ENCODE measurements around the gene TXLNG.

Gene TXLNG

GRCh38 chrX:16842684-16843083, 56.4 kb downstream of the TXLNG start:
- Histone ChIP-seq H3K36me3 (replicated peaks) (peaks cover 29% of the 10 kb centered on the region), H3K4me3 (ENCODE audit: low read depth, low read length) (no peak overlapping the region), H3K27ac (no peak overlapping the region), H3K27me3 (replicated peaks) (no peaks in the 10 kb centered on the region)
- DNase-seq = no peak
- in situ Hi-C loops (cut with HindIII; ENCODE audit: low pct_ligation_motif_present, low sequenced_read_pairs) = no loop called here
- no peak for TF ChIP-seq CTCF (IDR thresholded peaks at IDR 0.05; ENCODE audit: low read depth, low read length, missing control alignments)

DNA sequence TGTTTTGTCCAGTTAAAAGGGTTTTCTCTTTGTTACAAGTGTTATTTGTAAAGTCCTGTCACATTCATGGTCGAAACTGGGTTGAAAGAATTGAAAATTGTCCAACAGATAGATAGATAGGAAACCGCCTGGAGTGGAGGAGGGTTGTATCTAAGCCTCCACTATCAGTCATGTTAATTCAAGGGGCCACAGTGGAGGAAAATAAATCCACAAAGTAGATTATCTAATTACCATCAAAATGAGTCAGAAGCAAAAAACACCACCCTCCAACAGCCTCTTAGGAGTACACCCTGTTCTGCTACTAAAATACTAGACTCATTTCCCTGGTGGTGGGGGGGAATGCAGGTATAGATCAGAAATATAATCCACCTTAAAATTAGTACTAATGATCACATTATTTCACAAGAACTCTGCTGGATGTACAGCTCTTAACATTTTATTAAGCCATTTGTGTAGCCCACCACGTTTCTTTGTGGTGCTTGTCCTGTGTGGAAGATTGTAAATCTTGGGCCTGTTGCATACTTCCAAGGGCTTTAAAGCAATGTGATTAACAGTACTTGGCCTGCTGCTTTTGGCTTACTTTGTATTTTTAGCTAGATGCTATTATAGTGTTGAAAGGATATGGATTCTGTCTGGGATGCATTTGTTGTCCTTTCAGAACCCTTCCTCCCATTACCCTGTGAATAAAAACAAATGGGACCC, 57.1 kb downstream of the TXLNG start:
- in situ Hi-C loops (cut with HindIII; ENCODE audit: low pct_ligation_motif_present, low sequenced_read_pairs) = no loop called here
- H3K27ac ChIP-seq = no peak overlapping the region
- peaks cover 29% of the 10 kb centered on the region for H3K36me3 ChIP-seq (replicated peaks)

GRCh38 chrX:16845686-16846085, 59.4 kb downstream of the TXLNG start:
- Histone ChIP-seq H3K4me3 (ENCODE audit: low read depth, low read length) (no peak overlapping the region), H3K27me3 (replicated peaks) (no peaks in the 10 kb centered on the region), H3K27ac (no peak overlapping the region), H3K36me3 (replicated peaks) (peaks cover 23% of the 10 kb centered on the region)
- in situ Hi-C loops (cut with HindIII; ENCODE audit: low pct_ligation_motif_present, low sequenced_read_pairs) = no loop called here
- TF ChIP-seq CTCF (IDR thresholded peaks at IDR 0.05; ENCODE audit: low read depth, low read length, missing control alignments) = no peak
- DNase-seq = no peak

More for the DNA sequence above, 57.1 kb downstream of the TXLNG start:
- DNase-seq = no peak
- Histone ChIP-seq H3K27me3 (replicated peaks) (no peaks in the 10 kb centered on the region), H3K4me3 (ENCODE audit: low read depth, low read length) (no peak overlapping the region)
- no peak for TF ChIP-seq CTCF (IDR thresholded peaks at IDR 0.05; ENCODE audit: low read depth, low read length, missing control alignments)

DNA sequence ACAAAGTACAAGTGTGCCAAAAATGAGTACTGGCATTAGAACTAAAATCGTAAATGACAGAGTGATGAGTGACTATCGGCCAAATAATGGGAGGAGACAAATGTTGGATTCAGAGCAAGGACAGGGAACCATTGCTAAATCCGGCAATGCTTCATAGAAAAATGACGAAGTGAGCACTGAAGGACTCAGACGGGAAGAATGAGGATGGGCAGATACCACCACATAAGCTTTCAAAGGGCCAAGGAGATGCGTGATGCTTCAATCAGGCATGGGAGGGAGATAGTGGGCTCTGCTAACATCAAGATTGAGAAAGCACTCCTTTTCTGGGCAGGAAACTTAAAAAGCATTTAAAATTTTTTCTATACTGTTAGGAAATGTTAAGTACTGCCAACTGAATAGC, 62.3 kb downstream of the TXLNG start:
- Histone ChIP-seq H3K36me3 (replicated peaks) (peaks cover 14% of the 10 kb centered on the region), H3K27ac (no peak overlapping the region), H3K27me3 (replicated peaks) (no peaks in the 10 kb centered on the region), H3K4me3 (ENCODE audit: low read depth, low read length) (no peak overlapping the region)
- no peak for DNase-seq
- in situ Hi-C loops (cut with HindIII; ENCODE audit: low pct_ligation_motif_present, low sequenced_read_pairs) = no loop called here
- TF ChIP-seq CTCF (IDR thresholded peaks at IDR 0.05; ENCODE audit: low read depth, low read length, missing control alignments) = no peak

DNA sequence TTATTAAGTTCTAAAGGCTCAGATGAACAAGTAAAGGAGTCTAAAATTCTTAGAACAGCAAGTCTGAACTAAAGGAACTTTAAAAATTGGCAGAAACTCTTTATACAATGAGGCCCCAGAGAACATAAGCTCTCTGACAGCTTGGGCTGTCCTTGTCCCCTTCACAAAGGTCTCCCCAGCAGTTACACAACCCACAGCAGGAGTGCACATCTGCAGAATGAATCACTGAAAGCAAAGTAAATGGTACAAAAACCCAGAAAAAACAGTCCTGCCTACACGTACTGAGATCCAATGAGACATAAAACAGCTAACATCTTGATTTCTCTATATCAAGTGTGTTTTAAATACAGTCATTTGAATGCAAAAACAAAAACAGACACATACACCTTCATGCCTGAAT, 65.2 kb downstream of the TXLNG start:
- no peak overlapping the region for H3K4me3 ChIP-seq (ENCODE audit: low read depth, low read length)
- no peak for TF ChIP-seq CTCF (IDR thresholded peaks at IDR 0.05; ENCODE audit: low read depth, low read length, missing control alignments)

GRCh38 chrX:16851827-16852226, 65.6 kb downstream of the TXLNG start:
- Histone ChIP-seq H3K27ac (no peak overlapping the region), H3K4me3 (ENCODE audit: low read depth, low read length) (no peak overlapping the region), H3K27me3 (replicated peaks) (no peaks in the 10 kb centered on the region), H3K36me3 (replicated peaks) (peaks cover under 1% of the 10 kb centered on the region)
- no peak for TF ChIP-seq CTCF (IDR thresholded peaks at IDR 0.05; ENCODE audit: low read depth, low read length, missing control alignments)
- in situ Hi-C loops (cut with HindIII; ENCODE audit: low pct_ligation_motif_present, low sequenced_read_pairs) = no loop called here
- no peak for DNase-seq

More for the DNA sequence above, 65.2 kb downstream of the TXLNG start:
- Histone ChIP-seq H3K27me3 (replicated peaks) (no peaks in the 10 kb centered on the region), H3K27ac (no peak overlapping the region), H3K36me3 (replicated peaks) (no peaks in the 10 kb centered on the region)
- DNase-seq = no peak
- in situ Hi-C loops (cut with HindIII; ENCODE audit: low pct_ligation_motif_present, low sequenced_read_pairs) = no loop called here

Data from brain microvascular endothelial cell (primary cell).